Fibroblast of upper back skin (primary cell): ENCODE data around the gene CAMK1D.
A peak's percentile ranks its signal among the peaks of the same experiment; 100 is the strongest.
"Not testable (repeated sequence)": the region's sequence is repeated elsewhere in the genome, so short reads cannot be mapped to it uniquely, and the experiment has no call there.

Source experiments
- DNase-seq: peaks from one replicate; pipeline ENCODE4 v3.0.0-alpha.2; 2013

CAMK1D gene

GRCh38 chr10:12341526-12341925 is 7.8 kb upstream of the CAMK1D start:
- DNase-seq: no peak

GRCh38 chr10:12344375-12345110 is 4.8 kb upstream of the CAMK1D start:
- no peak for DNase-seq

GRCh38 chr10:12346707-12347106 is 2.6 kb upstream of the CAMK1D start:
- DNase-seq: no peak

GRCh38 chr10:12348294-12348869 is 965 bp upstream of the CAMK1D start:
- no peak for DNase-seq

- DNase-seq: no peak
These were observed 351 bp downstream of the CAMK1D start for GRCh38 chr10:12349629-12350166.

- DNase-seq: peak; percentile 14
These were observed 973 bp downstream of the CAMK1D start for GRCh38 chr10:12350167-12350872.

GRCh38 chr10:12350925-12351324 is 1.6 kb downstream of the CAMK1D start:
- DNase-seq: no peak

- DNase-seq: no peak
These were observed 2.1 kb downstream of the CAMK1D start for GRCh38 chr10:12351447-12351846.

GRCh38 chr10:12351889-12352288 is 2.5 kb downstream of the CAMK1D start:
- DNase-seq: no peak

- no peak for DNase-seq
These were observed 4.3 kb downstream of the CAMK1D start for GRCh38 chr10:12353399-12354242.

- DNase-seq: not testable (repeated sequence)
These were observed 5.3 kb downstream of the CAMK1D start for GRCh38 chr10:12354696-12355095.

GRCh38 chr10:12355384-12355783 is 6.0 kb downstream of the CAMK1D start:
- DNase-seq: no peak

- no peak for DNase-seq
These were observed 8.3 kb downstream of the CAMK1D start for GRCh38 chr10:12357525-12358151.

GRCh38 chr10:12358863-12359564 is 9.7 kb downstream of the CAMK1D start:
- DNase-seq: no peak

GRCh38 chr10:12360461-12360860 is 11.1 kb downstream of the CAMK1D start:
- no peak for DNase-seq

- not testable (repeated sequence) for DNase-seq
These were observed 11.8 kb downstream of the CAMK1D start for GRCh38 chr10:12361115-12361514.

- DNase-seq: no peak
These were observed 15.2 kb downstream of the CAMK1D start for GRCh38 chr10:12364559-12364958.

GRCh38 chr10:12367272-12367671 is 17.9 kb downstream of the CAMK1D start:
- no peak for DNase-seq

- no peak for DNase-seq
These were observed 20.6 kb downstream of the CAMK1D start for GRCh38 chr10:12369982-12370381.

- DNase-seq: no peak
These were observed 23.5 kb downstream of the CAMK1D start for GRCh38 chr10:12372846-12373245.

- DNase-seq: no peak
These were observed 25.7 kb downstream of the CAMK1D start for GRCh38 chr10:12375076-12375504.

- no peak for DNase-seq
These were observed 26.9 kb downstream of the CAMK1D start for GRCh38 chr10:12376211-12376610.
